ENCODE data around the gene ACO1.

Gene ACO1

DNA sequence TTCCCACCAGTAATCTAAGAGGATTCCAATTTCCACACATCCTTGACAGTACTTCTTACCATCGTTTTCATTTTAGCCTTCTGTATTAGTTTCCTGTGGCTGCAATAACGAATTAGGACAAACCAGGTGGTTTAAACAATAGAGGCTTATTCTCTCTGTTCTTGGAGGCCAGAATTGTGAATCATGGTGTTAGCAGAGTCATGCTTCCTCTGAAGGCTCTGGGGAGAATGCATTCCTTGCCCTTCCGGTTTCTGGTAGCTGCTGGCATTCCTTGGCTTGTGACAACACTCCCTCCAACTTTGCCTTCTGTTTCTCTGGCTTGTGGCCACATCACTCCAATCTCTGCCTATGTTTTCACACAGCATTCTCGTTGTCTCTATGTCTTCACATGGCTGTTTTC is 118.0 kb downstream of the ACO1 start:
- FAIRE-seq: no peak

DNA sequence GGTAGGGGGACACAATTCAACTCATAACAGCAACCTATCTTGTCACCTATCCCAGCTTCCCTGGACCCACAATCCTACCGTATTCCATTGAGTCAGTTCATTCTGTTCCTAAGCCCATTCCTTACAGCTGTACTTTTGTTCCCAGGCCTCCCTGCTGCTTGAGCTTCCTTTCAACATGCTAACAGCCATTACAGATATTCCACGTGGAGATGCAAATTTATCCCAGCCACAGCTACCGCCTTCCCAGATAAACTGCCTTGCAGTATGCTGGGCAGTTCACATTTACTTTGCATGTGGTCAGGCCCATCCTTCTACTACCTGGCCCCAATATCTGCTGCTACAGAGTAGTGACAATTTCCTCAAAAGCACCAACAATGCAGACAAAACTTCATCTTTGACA is 118.6 kb downstream of the ACO1 start:
- FAIRE-seq: no peak
